ENCODE results near the gene SEMA4D. TPM values are rescaled to one million over a fixed set of nuclear protein-coding genes. Genes with fewer than 3 reads are reported as not detected.

Gene SEMA4D, protein sequence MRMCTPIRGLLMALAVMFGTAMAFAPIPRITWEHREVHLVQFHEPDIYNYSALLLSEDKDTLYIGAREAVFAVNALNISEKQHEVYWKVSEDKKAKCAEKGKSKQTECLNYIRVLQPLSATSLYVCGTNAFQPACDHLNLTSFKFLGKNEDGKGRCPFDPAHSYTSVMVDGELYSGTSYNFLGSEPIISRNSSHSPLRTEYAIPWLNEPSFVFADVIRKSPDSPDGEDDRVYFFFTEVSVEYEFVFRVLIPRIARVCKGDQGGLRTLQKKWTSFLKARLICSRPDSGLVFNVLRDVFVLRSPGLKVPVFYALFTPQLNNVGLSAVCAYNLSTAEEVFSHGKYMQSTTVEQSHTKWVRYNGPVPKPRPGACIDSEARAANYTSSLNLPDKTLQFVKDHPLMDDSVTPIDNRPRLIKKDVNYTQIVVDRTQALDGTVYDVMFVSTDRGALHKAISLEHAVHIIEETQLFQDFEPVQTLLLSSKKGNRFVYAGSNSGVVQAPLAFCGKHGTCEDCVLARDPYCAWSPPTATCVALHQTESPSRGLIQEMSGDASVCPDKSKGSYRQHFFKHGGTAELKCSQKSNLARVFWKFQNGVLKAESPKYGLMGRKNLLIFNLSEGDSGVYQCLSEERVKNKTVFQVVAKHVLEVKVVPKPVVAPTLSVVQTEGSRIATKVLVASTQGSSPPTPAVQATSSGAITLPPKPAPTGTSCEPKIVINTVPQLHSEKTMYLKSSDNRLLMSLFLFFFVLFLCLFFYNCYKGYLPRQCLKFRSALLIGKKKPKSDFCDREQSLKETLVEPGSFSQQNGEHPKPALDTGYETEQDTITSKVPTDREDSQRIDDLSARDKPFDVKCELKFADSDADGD
- 0.27 TPM in 1 of 2 replicates, not detected in the other for total RNA-seq
- 0.42 TPM for polyA plus RNA-seq (2012)

DNA sequence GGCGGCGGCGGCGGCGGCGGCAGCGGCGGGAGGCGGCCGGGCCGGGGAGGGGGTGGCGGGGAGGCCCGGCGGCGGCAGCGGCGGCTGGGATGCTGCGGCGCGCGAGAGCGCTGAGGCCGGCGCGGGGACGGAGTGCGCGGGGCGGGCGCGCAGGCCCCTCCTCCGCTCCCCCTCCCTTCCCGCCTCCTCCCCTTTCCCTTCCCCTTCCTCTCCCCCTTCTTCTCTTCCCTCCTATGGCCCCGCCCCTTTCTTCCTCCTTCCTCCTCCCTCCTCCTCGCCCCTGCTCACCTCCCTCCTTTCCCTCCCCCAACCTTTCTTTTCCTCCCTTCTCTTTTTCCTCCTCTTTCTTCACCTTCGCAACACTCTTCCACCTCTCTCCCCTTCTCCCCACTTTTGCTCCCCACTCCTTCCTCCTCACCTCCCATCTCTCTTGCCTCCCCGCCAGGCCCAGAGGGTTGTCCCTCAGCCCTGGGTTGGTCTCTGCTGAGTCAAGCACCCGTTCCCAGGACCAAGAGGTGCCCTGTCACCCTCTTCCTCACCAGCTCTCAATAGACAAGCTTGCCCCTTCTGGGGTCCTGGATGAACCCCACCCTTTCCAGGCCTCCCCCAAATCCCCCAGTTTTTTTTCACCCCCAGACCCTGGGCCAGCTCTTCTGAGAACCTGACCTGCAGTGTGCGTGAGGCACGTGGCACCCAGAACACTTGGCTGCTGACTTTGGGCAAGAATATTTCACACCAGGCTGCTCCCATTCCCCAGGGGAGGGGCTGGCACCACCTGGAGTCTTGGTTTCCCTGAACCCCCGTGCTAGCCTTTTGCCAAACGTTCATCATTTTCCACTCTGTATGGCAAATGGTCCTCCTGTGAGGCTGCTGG is at the start of gene SEMA4D:
Gene SEMA4D, minus strand, starts transcription at position 136 of the 874 bp plus-strand sequence. CDS start 92,657 bp downstream, outside the sequence.
- DNase-seq (ENCODE audit: low read depth), result no peak

GRCh38 chr9:89547000-89547399 is 49.1 kb upstream of the SEMA4D start:
- no peak for DNase-seq (ENCODE audit: low read depth)

DNA sequence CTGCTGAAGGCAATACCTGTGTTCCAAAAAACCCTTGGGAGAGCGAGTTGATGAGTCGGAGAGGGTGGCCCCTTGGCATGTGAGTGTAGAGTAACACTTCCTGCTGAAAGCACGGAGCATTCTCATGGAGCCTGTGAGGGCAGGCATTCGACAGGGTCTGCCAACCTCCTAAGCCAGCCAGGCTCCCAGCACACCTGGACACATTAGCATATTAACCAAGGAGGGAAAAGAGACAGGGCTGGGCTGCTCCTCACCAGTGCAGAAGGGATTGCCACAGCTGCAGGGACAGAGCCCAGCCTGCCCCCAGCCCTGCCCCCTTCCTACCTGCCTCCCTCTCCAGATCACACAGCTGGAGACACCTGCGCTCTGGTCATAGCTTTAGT is 46.4 kb upstream of the SEMA4D start:
- no peak for DNase-seq (ENCODE audit: low read depth)

DNA sequence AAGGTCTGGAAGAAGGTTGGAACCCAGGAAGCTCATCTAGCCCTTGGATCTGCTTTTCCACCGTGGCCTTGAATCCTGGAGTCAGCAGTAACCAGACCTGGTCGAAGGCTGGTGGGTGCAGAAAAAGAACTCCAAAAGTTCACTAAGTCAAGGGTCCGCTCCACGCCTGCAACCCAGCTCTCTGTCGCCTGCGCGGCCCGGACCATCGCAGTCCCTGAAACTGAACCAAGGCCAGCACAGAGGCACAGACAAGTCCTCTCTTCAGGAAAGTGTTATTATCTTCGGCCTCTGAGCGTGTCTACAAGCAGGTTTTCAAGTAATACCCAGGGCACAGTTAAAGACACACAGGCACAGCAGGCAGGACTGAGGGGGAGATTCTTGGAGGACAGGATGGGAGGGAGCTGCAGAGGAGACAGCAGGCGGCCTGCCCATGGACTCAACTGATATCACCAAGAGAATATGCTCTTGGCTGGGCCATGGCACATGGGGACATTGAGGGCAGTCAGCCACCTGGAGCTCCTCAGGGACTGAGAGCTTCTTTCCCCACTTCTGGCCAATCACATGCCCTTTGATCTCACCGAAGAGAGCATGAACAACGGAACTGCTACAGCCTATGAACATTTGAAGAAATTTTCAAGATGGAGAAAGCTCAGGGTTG is 45.8 kb upstream of the SEMA4D start:
- DNase-seq (ENCODE audit: low read depth), result no peak

- no peak for DNase-seq (ENCODE audit: low read depth)
Observed at GRCh38 chr9:89543111-89543510, 45.2 kb upstream of the SEMA4D start.

GRCh38 chr9:89542401-89543021 is 44.6 kb upstream of the SEMA4D start:
- no peak for DNase-seq (ENCODE audit: low read depth)

DNA sequence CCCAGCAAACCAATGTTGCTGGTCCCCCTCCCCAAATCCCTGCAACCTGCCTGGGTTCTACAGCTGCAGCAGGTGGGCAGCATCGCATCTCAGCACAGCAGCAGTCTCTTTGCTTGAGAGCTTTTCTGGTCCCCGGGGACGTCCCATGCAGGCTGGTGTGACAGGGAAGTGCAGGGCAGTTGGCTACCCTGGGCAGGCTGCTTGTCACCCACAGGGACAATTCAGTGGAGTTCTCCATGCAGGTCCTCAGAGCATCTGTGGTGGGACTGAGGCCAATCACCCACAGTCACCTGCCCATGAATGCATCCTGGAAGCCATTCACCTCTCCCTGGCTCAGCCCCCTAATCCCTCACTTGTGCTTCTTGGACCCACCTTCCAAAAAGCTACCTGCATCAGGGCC is 43.9 kb upstream of the SEMA4D start:
- no peak for DNase-seq (ENCODE audit: low read depth)

DNA sequence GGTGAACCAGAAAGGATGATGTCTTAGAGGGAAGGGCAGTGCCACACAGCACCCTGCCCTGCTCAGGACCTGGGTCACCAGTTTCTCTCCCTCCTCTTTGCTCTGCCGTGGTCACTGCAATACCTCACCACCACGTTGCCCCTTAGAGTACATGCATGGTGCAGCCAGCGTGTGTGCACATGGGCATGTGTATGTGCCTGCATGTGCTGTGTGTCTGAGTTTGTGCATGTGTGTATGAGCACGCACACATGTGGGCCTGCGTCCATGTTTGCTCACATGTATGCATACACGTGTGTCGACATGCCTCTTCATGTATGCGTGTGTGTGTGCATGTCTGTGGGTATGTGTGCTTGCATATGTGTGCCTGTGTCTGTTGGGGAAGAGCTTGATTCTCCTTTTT is 41.5 kb upstream of the SEMA4D start:
- DNase-seq (ENCODE audit: low read depth), result no peak

- DNase-seq (ENCODE audit: low read depth), result no peak
Observed at GRCh38 chr9:89538871-89539270, 41.0 kb upstream of the SEMA4D start.

DNA sequence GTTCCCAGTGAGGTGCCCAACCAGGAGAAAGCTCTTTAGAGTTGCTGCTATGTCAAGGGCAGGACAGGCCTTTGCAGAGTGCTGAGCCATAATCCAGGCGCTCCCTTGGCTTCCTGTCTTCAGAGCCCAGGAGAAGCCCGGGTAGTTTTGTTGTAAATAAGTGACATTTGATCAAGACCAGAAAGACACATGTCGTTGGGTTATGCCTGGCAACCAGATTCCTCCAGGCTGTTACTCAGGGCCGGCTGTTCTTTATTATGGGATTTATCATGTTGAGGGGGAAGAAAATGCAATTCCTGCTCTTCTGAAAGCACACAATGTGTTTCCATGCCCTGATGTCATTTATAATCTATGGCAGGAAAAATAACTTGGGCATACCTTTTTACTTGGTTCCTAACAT is 39.3 kb upstream of the SEMA4D start:
- DNase-seq (ENCODE audit: low read depth), result no peak

DNA sequence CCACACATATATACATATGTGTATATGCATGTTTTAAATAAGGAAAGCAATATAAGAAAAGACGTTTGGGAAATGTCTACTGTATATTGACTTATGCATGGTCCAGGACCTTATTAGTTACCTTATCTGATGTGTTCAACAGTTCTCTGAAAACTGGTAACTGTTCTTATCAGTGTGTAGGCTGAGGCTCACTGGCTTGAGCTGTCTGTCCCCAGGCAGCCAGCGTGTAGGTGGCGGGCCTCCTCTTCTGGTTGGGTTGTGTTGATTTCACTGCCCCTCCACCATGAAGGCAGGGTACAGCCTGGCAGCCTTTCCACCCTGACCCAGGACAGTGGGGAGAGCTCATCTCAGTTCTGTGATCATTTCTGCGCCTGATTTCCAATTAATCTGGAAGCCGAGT is 38.7 kb upstream of the SEMA4D start:
- DNase-seq (ENCODE audit: low read depth), result no peak

- no peak for DNase-seq (ENCODE audit: low read depth)
Observed at GRCh38 chr9:89536145-89536574, 38.2 kb upstream of the SEMA4D start.

DNA sequence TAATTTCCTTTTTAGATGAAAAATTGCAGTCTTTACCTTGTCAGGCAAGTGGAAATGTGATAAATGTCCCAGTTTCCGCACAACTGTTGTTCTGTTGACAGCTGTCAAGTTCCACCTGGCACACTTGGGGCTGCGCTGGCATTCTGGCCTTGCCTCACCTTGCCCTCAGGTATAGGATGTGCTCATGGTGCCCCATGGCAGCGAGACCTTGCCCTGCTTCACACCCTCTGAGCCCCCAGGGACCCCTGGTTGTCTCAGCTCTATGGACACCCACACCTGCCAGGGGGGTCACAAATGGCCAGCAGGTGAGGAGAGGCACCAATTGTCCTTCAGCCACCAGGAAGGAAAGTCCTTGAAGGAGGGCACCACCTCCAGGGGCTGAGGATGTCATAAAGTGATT is 37.5 kb upstream of the SEMA4D start:
- DNase-seq (ENCODE audit: low read depth), result no peak

DNA sequence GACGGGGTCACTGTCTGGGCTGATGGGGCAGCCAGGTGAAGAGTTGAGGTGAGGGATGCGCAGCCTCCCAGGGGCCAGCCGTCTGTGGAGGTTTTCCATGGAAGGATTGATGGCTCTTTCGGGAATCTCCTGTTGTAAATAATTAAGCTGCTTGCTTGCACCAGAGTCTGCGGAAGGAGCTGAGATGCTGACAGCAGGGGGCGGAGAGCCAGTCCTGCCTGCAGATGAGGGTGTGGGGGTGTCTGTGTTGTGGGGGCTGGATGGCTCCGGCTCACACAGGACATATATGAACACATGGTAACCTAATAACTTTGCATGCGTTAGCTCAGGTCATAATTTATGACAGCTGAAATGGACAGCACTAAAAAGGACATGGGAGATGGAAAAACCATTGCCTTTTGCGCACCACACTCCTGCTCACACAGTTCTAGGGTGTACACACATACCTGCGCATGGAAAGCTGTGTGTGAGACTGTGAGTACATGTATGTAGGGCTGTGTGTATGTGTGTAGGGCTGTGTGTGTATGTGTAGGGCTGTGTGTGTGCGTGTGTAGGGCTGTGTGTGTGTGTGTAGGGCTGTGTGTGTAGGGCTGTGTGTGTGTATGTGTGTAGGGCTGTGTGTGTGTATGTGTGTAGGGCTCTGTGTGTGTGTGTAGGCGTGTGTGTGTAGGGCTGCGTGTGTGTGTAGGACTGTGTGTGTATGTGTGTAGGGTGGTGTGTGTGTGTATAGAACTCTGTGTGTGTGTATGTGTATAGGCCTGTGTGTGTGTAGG is 36.8 kb upstream of the SEMA4D start:
- no peak for DNase-seq (ENCODE audit: low read depth)

DNA sequence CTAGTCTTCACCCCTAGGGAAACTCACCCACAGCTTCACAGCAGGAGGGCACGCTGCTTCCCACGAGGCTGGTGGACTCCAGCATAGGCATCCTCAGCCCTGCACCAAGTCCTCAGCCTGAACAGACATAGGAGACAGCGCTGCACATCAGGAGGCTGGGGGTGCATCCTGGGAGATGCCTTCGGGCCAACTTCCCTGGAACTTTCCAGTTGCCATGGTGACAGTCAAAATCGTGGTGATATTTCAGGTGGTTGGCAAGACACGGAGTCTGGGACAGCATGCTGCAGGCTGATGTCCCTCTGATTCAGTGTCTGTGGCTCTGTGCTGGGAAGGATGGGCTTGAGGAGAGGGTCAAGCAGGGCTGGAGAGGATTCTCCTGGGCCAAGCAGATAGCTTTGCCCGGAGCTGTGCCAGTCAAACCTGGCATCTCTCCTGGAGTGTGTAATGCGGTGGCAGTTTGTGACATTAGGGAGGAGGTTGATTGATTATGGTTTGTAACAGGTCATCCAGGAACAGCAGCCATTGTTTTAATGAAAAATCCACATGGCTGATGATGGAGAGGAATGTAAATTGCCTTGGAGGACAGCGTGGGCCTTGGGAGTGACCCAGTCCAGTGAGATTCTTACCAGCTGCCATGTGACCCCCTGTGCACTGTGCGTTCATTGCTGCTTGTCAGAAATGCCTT is 35.6 kb upstream of the SEMA4D start:
- DNase-seq (ENCODE audit: low read depth), result no peak

- no peak for DNase-seq (ENCODE audit: low read depth)
Observed at GRCh38 chr9:89532944-89533343, 35.0 kb upstream of the SEMA4D start.

DNA sequence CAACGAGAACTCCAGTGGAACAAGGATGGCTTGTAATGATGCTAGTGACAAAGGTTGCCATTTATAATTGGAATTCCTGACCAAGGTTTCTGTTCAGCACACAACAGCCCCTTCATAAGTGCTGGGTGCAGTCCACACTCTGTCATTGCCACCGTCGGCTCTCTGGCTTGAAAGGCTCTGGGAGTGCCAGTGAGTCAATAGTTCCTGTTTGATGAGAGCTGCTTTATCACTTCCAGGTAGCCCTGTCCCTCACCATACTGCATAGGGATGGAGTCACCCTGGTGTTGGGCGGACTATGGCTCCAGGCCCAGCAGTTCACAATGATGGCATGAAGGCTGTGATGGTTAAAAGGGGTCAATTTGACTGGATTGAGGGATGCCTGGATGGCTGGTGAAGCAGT is 34.6 kb upstream of the SEMA4D start:
- DNase-seq (ENCODE audit: low read depth), result no peak

DNA sequence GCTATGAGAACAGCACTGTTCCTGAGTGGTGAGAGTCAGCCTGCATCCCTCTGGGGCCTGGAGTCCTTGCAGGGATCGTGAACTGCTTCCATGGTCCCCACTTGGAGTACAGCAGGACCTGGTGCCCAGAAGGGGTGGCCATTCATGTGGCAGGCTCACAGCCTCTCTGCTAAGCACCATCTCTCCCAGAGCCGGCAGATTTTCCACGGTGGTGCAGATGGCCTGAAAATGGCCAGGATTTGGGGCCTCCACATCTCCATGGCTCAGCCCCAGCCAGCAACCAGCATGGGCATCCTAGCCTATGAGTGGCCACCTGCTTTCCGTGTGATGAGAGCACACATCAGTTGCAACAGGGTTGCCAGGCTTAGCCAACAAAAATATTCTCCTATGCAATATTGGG is 33.9 kb upstream of the SEMA4D start:
- no peak for DNase-seq (ENCODE audit: low read depth)

DNA sequence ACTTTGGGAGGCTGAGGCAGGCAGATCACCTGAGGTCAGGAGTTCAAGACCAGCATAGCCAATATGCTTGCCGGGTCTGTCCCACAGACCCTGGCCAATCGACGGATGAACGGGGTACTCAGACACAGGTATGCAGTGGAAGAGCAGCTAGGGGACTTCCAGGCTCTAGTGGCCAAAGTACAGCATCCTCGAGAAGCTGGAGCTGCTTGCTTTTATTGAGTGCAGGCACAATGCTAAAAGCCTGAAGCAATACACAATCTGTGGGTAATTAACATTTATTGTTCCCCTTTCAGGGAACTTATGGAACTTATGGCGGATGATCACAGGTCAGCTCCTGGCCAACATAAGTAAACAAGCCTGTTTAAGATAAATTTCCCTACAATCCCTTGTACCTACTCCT is 32.8 kb upstream of the SEMA4D start:
- no peak for DNase-seq (ENCODE audit: low read depth)
